Activated CD8-positive, alpha-beta memory T cell treated with anti-CD3 and anti-CD28 coated beads, Interleukin-2, amount 50 U/mL, for 24 hours (primary cell): ENCODE results near the gene TMEM59.
"Not testable (repeated sequence)": the region's sequence is repeated elsewhere in the genome, so short reads cannot be mapped to it uniquely, and the experiment has no call there.

Source experiments
- DNase-seq: peaks from one replicate; pipeline ENCODE4 v3.0.0-alpha.2; 2020; ENCODE audit errors: extremely low read depth

The TMEM59 gene, protein sequence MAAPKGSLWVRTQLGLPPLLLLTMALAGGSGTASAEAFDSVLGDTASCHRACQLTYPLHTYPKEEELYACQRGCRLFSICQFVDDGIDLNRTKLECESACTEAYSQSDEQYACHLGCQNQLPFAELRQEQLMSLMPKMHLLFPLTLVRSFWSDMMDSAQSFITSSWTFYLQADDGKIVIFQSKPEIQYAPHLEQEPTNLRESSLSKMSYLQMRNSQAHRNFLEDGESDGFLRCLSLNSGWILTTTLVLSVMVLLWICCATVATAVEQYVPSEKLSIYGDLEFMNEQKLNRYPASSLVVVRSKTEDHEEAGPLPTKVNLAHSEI

DNA sequence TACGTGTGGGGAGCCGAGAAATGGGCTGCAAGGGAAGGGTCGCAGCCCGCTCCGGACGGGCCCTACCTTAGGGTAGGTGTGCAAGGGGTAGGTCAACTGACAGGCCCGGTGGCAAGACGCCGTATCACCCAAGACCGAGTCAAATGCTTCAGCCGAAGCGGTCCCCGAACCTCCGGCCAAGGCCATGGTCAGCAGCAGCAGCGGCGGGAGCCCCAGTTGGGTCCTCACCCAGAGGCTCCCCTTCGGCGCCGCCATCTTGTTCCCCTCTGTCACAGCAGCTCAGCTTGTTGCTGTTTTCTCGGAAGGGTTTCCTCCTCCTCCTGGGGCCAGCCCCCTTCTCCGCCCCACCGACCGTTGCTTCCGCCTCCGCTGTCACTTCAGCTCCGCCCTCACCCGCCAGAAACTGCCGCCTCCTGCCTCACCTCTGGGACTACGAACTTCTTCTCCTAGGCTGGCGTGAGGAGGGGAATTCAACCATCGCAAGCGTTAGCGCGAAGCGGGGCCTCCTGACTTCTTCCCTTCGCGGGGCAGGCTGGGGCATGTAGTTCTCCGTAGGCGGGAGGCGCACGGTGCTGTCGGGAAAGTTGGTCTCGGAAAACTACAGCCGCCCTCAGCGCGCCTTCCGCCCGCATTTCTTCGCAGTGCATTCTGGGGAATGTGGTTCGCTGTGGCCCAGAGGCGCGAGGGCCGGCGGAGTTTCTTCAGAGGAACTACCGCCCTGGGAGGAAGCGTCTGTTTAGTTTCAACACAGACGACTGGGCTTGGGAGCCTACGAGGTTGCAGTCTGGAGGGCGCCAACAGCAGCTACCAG lies at the start of gene TMEM59, which contains the start of gene TCEANC2:
Gene TMEM59 (minus strand): TSS at position 271 of the 811 bp plus-strand sequence. CDS start 16 bp downstream, at position 255.
Gene TCEANC2 (plus strand): TSS at position 675 of the 811 bp plus-strand sequence. CDS start 815 bp downstream, outside the sequence.
- peak; percentile 94 for DNase-seq

- no peak for DNase-seq
Measured at GRCh38 chr1:54100500-54100899, 47.5 kb upstream of the TMEM59 start.

DNA sequence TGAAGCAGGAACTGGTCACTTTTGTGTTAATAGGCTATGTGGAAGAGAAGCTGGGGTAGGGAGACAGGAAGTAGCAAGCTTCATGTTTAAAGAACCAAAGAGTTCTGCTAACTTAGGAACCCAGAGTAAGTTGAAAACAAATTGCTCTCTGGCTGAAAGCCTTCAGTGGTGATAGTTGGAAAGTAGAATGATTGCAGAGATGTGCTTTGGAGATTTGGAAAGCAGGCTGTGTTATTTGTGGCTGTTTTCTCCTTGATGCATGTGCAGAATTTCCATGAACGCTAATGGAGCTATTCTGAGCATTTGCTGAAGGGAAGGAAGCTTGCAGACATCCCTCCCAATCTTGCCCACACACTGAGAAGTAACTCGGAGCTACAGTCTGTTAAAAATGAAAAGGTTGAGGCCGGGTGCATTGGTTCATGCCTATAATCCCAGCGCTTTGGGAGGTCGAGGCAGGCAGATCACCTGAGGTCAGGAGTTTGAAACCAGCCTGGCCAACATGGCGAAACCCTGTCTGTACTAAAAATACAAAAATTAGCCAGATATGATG lies 46.1 kb upstream of the TMEM59 start:
- DNase-seq = no peak

DNA sequence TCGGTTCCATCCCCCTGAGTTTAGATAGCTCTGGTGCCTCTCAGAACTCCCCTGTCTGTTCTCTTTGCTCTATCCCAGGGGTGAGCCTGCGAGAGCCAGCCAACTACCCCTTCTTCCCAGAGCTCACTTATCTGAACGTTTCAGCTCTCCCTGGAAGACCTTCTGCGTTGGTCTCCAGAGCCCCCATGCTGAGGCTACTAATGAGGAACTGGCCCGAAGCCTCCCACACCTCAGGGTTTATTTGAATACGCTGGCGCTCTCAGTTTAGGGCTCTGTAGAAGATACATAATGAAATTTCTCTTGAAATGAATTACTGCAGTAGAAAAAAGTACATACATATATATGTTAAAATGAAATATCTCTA lies 43.9 kb upstream of the TMEM59 start:
- no peak for DNase-seq

DNA sequence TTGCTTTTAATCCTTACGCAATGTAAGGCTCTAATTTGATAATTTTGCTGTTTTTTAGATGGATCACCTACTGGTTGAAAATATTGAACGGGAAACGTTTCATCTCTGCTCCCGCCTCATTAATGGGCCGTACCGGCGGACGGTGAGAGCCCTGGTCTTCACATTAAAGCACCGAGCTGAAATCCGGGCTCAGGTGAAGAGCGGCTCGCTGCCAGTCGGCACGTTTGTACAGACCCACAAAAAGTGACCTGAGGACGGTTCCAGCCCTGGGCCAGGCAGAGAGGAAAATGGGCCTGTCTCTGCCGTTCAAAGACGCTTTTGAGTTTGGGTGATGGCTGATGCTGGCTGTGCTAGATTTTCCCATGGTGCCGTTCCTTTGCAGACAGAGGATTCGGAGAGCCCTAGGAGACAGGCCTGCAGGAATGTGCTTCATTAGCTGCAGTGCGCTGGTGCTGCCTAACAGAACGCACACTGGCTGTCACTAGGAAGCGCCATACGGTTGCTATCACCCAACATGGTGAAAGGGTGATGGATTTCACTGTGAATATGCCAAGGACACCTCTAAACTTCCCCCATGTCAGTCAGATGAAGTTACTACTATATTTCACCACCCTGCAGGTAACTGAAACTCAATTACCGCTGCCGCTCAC lies 43.3 kb upstream of the TMEM59 start:
- DNase-seq = no peak

DNA sequence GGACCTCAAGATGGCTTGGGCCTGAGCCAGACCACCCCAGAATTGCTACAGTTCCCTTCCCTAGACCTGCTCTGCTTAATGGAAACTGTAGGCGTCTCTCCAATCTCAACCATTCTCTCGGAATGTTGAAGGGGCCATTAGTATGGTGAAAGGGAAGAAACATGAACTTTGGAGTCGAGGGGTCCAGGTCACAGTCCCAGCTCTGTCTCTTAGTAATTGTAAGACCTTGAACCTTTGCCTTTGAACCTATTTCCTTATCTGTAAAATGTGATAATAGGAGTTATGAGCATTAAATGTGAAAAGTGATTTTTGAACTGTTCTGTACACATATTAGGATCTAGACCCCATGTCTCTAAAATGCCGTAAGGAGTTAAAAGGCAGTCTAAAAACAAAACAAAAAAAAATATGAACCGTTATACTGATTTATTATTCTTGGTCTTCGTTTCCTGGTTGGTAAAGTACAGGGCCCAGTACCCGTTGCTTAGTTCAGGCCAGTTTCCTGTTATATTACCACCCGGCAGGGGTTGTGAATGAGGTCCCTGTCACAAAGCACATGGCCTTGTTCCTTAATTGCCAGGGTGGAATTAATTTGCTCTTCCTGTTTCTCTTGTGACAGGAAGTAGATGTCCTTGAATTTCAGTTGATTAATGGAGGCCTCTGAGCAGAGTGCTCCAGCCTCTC lies 42.7 kb upstream of the TMEM59 start:
- DNase-seq = no peak

DNA sequence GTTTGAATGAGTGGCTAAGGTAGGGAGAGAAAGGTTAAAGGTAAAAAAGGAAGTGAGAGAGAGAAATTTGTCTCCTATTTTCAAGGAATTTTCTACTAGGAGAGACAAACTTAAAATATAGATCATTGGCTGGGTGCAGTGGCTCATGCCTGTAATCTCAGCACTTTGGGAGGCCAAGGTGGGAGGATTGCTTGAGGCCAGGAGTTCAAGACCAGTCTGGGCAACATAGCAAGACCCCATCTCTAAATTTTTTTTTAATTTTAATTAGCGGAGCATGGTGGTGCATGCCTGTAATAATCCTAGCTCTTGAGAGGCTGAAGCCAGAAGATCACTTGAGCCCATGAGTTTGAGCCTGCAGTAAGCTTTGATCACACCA lies 41.7 kb upstream of the TMEM59 start:
- not testable (repeated sequence) for DNase-seq

GRCh38 chr1:54094001-54094729 lies 41.2 kb upstream of the TMEM59 start:
- no peak for DNase-seq

DNA sequence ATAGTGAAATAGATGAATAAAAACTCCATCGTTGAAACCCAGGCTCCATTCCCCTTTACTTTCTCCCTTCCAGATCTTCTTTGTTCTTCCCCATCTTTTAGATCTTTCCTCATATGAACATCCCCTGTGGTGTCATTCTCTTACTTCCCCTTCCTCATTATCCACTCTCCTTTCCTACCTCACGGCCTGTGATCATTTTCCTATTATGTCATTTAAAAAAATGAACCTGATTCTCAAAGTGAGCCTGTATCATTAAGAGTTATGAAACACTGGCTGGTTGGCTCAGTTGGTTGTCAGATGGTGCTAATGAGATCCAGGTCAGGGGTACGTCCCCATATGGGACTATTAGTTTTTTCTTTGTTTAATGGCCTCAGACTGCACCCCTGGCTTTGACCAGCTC lies 38.7 kb upstream of the TMEM59 start:
- no peak for DNase-seq

GRCh38 chr1:54088385-54088784 lies 35.4 kb upstream of the TMEM59 start:
- DNase-seq = no peak

- DNase-seq = no peak
Measured at GRCh38 chr1:54086754-54087153, 33.8 kb upstream of the TMEM59 start.

GRCh38 chr1:54084794-54085193 lies 31.8 kb upstream of the TMEM59 start:
- DNase-seq = no peak

DNA sequence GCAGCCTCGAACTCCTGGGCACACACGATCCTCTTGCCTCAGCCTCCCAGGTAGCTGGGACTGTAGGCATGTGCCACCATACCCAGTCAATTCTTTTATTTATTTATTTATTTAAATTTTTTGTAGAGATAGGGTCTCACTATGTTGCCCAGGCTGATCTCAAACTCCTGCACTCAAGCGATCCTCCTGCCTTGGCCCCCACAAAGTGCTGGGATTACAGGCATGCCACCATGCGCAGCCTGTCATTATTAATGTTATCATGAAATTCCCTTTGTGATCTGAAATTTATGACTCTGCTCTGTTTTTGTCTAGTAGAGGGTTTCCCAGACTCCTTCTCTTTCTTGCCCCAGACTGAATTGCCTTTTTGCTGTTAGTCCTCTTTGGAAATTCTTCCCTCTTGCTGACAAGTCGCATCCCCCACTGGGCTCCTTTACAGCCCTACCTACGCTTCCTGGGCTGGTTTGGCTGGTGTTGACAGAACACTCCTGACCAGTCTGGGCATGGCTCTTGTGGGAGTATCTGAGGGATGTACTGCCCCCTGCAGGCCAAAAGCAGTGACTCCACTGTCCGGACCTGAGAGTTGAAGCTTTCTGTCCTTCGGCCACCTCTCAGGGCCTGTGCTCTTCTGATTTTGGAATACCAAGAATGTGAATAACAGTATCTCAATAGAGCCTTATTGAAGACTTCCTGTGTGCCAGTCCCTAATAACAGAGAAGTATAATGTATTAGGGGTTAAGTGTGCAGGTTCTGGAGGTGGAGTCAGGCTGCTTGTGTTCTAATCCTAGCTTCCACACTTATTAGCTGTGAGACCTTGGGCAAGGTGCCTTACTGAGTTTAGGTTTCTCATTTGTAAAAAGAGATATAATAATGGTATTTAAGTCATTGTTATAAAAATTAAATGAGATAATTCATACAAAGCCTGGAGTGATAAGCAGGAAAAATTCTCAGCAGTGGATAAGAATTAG lies 28.6 kb upstream of the TMEM59 start:
- DNase-seq = peak; percentile 19

DNA sequence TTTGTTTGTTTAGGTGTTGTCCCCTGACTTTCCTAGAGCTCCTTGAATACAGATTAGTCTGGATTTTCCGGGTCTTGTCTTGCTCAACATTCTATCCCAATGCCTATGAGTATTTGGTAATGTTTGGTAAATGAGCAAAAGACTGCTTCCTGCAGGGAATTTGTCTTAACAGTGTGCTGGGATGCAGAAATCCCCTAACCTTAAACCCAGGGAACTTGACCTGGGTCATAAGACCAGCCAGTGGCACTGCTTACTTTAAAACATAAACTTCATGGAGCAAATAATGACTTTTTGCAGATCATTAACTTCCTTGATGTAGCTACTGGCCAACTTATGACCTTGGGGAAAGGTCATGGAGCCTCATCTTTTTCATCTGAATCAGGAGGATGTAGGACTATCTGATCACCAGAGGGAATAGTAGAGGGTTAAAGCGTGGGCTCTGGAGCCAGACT lies 27.6 kb upstream of the TMEM59 start:
- DNase-seq = no peak

GRCh38 chr1:54077359-54077758 lies 24.4 kb upstream of the TMEM59 start:
- DNase-seq = no peak

GRCh38 chr1:54070171-54070837 lies 17.3 kb upstream of the TMEM59 start:
- DNase-seq = no peak

- no peak for DNase-seq
Measured at GRCh38 chr1:54069791-54070170, 16.8 kb upstream of the TMEM59 start.

- DNase-seq = no peak
Measured at GRCh38 chr1:54064299-54064698, 11.3 kb upstream of the TMEM59 start.

DNA sequence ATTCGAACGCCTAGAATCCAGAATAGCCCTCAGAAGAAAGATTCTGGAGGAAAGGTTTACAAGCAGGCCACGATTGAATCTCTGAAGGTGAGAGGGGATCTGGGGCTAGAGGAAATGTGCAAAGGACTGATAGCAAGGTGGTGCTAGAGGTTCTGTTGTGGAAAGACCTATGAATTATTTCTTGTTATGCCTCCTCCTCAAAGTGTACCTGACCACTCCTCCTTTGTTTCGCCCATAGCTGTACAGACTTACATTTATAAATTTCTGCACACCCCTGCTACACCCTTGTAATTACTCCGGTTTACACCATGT lies 1.4 kb upstream of the TMEM59 start:
- DNase-seq = no peak
